Lower leg skin (tissue), 3 donors: ENCODE results near the gene LAMP1.

Experiments
- POLR2A ChIP-seq, 2 donors: fragments of 450-650 bp; IDR thresholded peaks; one replicate each; pipeline ENCODE4 v1.6.1; 2016 to 2017; ENCODE audit warnings: antibody characterized with exemption in 2 of 2, mild to moderate bottlenecking in 1 of 2, moderate library complexity in 1 of 2
- TF ChIP-seq, protein P1 (sequence below), 3 donors: fragments of 450-650 bp; IDR thresholded peaks; one replicate each; pipeline ENCODE4 v1.5.1; 2016; ENCODE audit warnings: antibody characterized with exemption in 3 of 3, mild to moderate bottlenecking in 3 of 3, moderate library complexity in 2 of 3

DNA sequence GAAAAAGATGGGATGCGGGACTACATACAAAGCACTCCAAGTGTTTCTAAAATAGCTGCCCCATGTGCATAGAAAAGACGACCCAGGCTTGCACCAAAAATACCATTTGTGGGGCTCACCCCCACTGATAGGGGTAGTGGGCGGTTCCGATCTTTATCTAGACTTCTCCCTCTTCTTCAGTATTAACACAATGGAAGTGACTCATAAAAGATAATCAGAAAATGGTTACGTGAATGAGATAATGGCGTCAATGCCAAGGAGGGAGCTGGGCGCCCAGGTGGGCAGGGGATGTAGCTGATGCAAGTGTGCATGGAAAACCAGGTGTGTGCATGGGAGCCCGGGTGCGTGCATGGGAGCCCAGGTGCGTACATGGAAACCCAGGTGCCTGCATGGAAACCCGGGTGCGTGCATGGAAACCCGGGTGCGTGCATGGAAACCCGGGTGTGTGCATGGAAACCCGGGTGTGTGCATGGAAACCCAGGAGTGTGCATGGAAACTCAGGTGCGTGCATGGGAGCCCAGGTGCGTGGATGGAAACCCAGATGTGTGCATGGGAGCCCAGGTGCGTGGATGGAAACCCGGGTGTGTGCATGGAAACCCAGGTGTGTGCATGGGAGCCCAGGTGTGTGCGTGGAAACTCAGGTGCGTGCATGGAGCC, 32.7 kb downstream of the LAMP1 start:
- TF ChIP-seq, protein P1, sequence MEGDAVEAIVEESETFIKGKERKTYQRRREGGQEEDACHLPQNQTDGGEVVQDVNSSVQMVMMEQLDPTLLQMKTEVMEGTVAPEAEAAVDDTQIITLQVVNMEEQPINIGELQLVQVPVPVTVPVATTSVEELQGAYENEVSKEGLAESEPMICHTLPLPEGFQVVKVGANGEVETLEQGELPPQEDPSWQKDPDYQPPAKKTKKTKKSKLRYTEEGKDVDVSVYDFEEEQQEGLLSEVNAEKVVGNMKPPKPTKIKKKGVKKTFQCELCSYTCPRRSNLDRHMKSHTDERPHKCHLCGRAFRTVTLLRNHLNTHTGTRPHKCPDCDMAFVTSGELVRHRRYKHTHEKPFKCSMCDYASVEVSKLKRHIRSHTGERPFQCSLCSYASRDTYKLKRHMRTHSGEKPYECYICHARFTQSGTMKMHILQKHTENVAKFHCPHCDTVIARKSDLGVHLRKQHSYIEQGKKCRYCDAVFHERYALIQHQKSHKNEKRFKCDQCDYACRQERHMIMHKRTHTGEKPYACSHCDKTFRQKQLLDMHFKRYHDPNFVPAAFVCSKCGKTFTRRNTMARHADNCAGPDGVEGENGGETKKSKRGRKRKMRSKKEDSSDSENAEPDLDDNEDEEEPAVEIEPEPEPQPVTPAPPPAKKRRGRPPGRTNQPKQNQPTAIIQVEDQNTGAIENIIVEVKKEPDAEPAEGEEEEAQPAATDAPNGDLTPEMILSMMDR (IDR thresholded peaks at IDR 0.05), result no peak
- TF ChIP-seq POLR2A (IDR thresholded peaks at IDR 0.05), result no peak
